Transverse colon (tissue), 4 donors: Measurements from ENCODE around the gene CYP4F12. TPM values are rescaled to one million over a fixed set of nuclear protein-coding genes. Genes with fewer than 3 reads are reported as not detected.

Source experiments
- DNase-seq: peaks from one replicate; pipeline ENCODE4 v3.0.0-alpha.2; 2019
- H3K27ac ChIP-seq, 4 donors: fragments of 200-600 bp; sonication (generic); 2 replicates each; pipeline ENCODE4 v1.5.1; 2016 to 2018; ENCODE audit warnings: inconsistent platforms in 4 of 4
- H3K27me3 ChIP-seq: fragments of 200-600 bp; sonication (generic); 2 replicates; pipeline ENCODE4 v1.5.1; 2017; ENCODE audit warnings: inconsistent platforms
- H3K36me3 ChIP-seq, 4 donors: fragments of 200-600 bp; sonication (generic); 2 replicates each; pipeline ENCODE4 v1.5.1; 2017 to 2019; ENCODE audit warnings: inconsistent platforms in 4 of 4
- H3K4me1 ChIP-seq, 4 donors: fragments of 200-600 bp; sonication (generic); 2 replicates each; pipeline ENCODE4 v1.5.1; 2017 to 2020; ENCODE audit warnings: inconsistent platforms in 4 of 4
- H3K4me3 ChIP-seq, 4 donors: fragments of 200-600 bp; sonication (generic); 1 replicate in 1 of 4; 2 replicates in 3 of 4; pipeline versions ENCODE4 v1.5.1 to v1.6.1; 2017 to 2019; ENCODE audit warnings: inconsistent platforms in 4 of 4
- H3K9me3 ChIP-seq, 2 donors: fragments of 200-600 bp; sonication (generic); 2 replicates each; pipeline ENCODE4 v1.5.1; 2017 to 2019; ENCODE audit warnings: inconsistent platforms in 2 of 2
- CTCF ChIP-seq, 5 experiments: fragments of 200-600 bp in 3 of 5; fragments of 450-650 bp in 2 of 5; sonication (generic) in 3 of 5; IDR thresholded peaks; 1 replicate in 2 of 5; 2 replicates in 3 of 5; pipeline ENCODE4 v1.5.1; 2016 to 2017; ENCODE audit warnings: antibody characterized with exemption in 5 of 5, inconsistent platforms in 3 of 5, mild to moderate bottlenecking in 2 of 5, moderate library complexity in 1 of 5
- EP300 ChIP-seq: sonication (generic); formaldehyde crosslinking; IDR thresholded peaks from one replicate; pipeline ENCODE4 v1.6.1; 2017; ENCODE audit warnings: antibody characterized with exemption, low read depth
- POLR2A ChIP-seq: fragments of 450-650 bp; IDR thresholded peaks from one replicate; pipeline ENCODE4 v1.6.1; 2016; ENCODE audit warnings: antibody characterized with exemption, mild to moderate bottlenecking, moderate library complexity
- POLR2AphosphoS5 ChIP-seq, 3 donors: sonication (generic); formaldehyde crosslinking; IDR thresholded peaks; one replicate each; pipeline ENCODE4 v1.6.1; 2016; ENCODE audit warnings: antibody characterized with exemption in 3 of 3
- whole genome bisulfite sequencing, 2 donors: methylation state at CpG; one replicate each; pipeline ENCODE4 v1.1.5; 2018; ENCODE audit warnings: low coverage in 1 of 2; 5-methylcytosine and 5-hydroxymethylcytosine counted together
- in situ Hi-C, 4 donors: fragments of 200-750 bp; cut with MboI; loops; one replicate each; pipeline versions ENCODE4 v1.15.0 to v1.15.1; 2017; ENCODE audit warnings: low sequenced_read_pairs in 3 of 4, low pct_ligation_motif_present in 1 of 4, low pct_unique_long_range_greater_than_20kb in 1 of 4
- intact Hi-C: fragments of 100-400 bp; cut with DNase I; formaldehyde crosslinking; loops from one replicate; pipeline ENCODE4 v1.15.1; 2023; ENCODE audit warnings: low total_unique reads
- total RNA-seq, 4 donors: library from RNA; depleted of rRNA; stranded (reverse); fragments of >200 nt; gene quantifications; one replicate each; pipeline ENCODE4 v1.1.0, GENCODE V29; 2016

Gene CYP4F12
- total RNA-seq: 100 to 1,000 TPM; 229 to 406 (median 273) TPM

GRCh38 chr19:15672580-15673175 is at the start of gene CYP4F12:
Gene CYP4F12, plus strand, starts transcription at chr19:15673087. Its CDS starts 443 bp downstream, at chr19:15673530.
- peak within 1 kb of the TSS in 3 of 4 donors; percentile 18 to 47 (median 22) for H3K4me3 ChIP-seq
- H3K9me3 ChIP-seq: no peaks in the 10 kb centered on the region
- no peaks in the 10 kb centered on the region for H3K27me3 ChIP-seq
- in situ Hi-C loops: loop anchor here in 1 of 4 donors (5.0 kb wide), 1 partner anchor 105 kb away; no protein-coding TSS in a partner anchor
- peak; percentile 96 for DNase-seq
- no peaks in the 10 kb centered on the region for H3K36me3 ChIP-seq
- H3K4me1 ChIP-seq: peaks cover 7 to 23% (median 18%) of the 10 kb centered on the region in 4 donors
- peak within 1 kb of the TSS; percentile 85 to 88 (median 87) for H3K27ac ChIP-seq
- intact Hi-C loops: no loop called here
- 16% methylated on average over 6 of the region's 6 CpGs; no CpG with 5 or more reads in 1 of the 2 donors for WGBS, 2 donors
- TF ChIP-seq CTCF (IDR thresholded peaks at IDR 0.05): no peak
- TF ChIP-seq POLR2AphosphoS5 (IDR thresholded peaks at IDR 0.05): peak; percentile 38 to 77 (median 68)
- peak; percentile 19 for TF ChIP-seq EP300
- peak; percentile 85 for TF ChIP-seq POLR2A

DNA sequence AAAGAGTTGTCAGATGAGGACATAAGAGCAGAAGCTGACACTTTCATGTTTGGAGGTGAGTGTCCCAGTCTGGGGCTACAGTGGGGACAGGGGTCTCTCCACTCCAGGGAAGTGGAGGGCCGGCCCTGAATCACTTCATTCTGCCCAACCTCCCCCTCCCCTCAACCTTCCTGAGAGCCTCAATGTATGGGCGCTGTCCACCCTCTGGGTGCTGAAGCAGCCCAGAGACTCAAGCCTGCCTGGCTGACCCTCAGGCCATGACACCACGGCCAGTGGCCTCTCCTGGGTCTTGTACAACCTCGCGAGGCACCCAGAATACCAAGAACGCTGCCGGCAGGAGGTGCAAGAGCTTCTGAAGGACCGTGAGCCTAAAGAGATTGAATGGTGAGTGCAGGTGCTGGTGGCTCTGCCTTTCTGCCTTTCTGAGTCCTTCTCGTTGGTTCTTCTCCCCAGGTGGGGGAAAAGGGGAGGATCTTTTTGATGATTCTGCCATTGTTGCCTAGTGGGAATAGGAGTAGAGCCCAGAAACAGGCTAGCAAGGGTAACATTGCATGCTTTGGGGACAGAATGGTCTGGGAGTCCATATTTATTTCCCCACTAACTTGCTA is 49.1 kb upstream of the CYP4F12 start:
- H3K9me3 ChIP-seq: no peaks in the 10 kb centered on the region
- TF ChIP-seq POLR2AphosphoS5 (IDR thresholded peaks at IDR 0.05) (no peak), EP300 (no peak), CTCF (IDR thresholded peaks at IDR 0.05) (no peak), POLR2A (no peak)
- intact Hi-C loops (loop anchor here (10.0 kb wide), 1 partner anchor 561 kb away; the partner anchor contains the start of gene FAM32A), in situ Hi-C loops (loop anchor here in 2 of 4 donors (10.0 to 25.0 kb wide), 2 partner anchors 388 to 561 kb away; partner anchors contain the start of gene FAM32A (in 1 of the 2))
- no peak for DNase-seq
- no peaks in the 10 kb centered on the region for H3K36me3 ChIP-seq
- peaks cover 6% of the 10 kb centered on the region for H3K27me3 ChIP-seq
- H3K27ac ChIP-seq: no peak overlapping the region
- WGBS, 2 donors: 21% methylated on average over 9 of the region's 9 CpGs; no CpG with 5 or more reads in 1 of the 2 donors
- H3K4me3 ChIP-seq: no peak overlapping the region
- H3K4me1 ChIP-seq: no peaks in the 10 kb centered on the region

DNA sequence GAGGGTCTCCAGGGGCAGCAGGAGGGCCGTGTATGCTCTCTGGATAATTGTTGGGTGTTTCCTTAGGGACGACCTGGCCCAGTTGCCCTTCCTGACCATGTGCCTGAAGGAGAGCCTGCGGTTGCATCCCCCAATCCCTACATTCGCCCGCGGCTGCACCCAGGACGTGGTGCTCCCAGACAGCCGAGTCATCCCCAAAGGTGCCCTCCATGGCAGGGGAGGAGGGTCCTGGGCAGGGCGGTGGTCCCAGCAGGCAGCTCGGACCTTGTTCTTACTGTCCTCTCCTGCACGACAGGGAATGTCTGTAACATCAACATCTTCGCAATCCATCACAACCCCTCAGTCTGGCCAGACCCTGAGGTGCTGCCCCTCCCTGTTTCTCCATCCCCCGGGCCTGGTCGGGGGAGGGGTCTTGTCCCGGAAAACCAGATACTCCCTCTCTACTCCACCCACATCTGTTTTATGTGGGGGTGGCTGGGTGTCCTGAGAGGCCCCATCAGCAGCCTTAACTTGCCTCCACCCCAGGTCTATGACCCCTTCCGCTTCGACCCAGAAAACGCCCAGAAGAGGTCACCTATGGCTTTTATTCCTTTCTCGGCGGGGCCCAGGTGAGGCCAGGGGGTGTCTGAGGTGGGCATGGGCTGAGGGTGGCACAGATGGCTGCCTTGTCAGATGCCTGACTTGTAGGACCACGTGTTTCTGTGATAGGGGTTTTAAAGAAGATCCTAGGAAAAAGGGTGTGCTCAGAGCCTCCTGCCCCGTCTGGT is 44.5 kb upstream of the CYP4F12 start:
- no peak for DNase-seq
- in situ Hi-C loops (loop anchor here (10.0 to 25.0 kb wide), 3 partner anchors 184 to 559 kb away; partner anchors contain the start of genes FAM32A (in 4 of the 4), AP1M1 (in 3 of the 4) and OR10H1 (in 2 of the 4)), intact Hi-C loops (loop anchor here (2.0 to 10.0 kb wide), 2 partner anchors 186 to 556 kb away; partner anchors contain the start of genes FAM32A and OR10H1)
- Histone ChIP-seq H3K4me3 (no peak overlapping the region), H3K27me3 (peaks cover 4% of the 10 kb centered on the region), H3K36me3 (no peaks in the 10 kb centered on the region), H3K9me3 (no peaks in the 10 kb centered on the region), H3K4me1 (peaks cover 0 to 4% (median 0%) of the 10 kb centered on the region in 4 donors), H3K27ac (no peak overlapping the region)
- no peak for TF ChIP-seq CTCF (IDR thresholded peaks at IDR 0.05)
- no peak for TF ChIP-seq POLR2AphosphoS5 (IDR thresholded peaks at IDR 0.05)
- no peak for TF ChIP-seq POLR2A
- TF ChIP-seq EP300: no peak
- 52 to 60% methylated on average over 5 to 21 of the region's 22 CpGs for WGBS, 2 donors
